SK-N-SH treated with all-trans-retinoic acid at 6 μM for 48 hours (cell line): ENCODE results near the gene CAMKK2.
"Not testable (repeated sequence)": the region's sequence is repeated elsewhere in the genome, so short reads cannot be mapped to it uniquely, and the experiment has no call there.

Experiments
- ATAC-seq: fragments of 200-7000 bp; cut with Tn5 transposase; 3 replicates; pipeline ENCODE4 v1.9.1; 2020; ENCODE audit warnings: mild to moderate bottlenecking, moderate library complexity
- ARNTL ChIP-seq: fragments of 450-650 bp; formaldehyde crosslinking; IDR thresholded peaks from 2 replicates; pipeline ENCODE4 v1.5.0; 2020; ENCODE audit warnings: low read depth, mild to moderate bottlenecking, moderate library complexity, borderline replicate concordance
- CSDC2 ChIP-seq: fragments of 250-450 bp; sonication (Bioruptor Pico); IDR thresholded peaks from 2 replicates; pipeline ENCODE4 v1.5.0; 2020; ENCODE audit warnings: mild to moderate bottlenecking, moderate library complexity
- ISL1 ChIP-seq: fragments of 250-450 bp; sonication (Bioruptor Pico); IDR thresholded peaks from 2 replicates; pipeline ENCODE4 v2.1.2; 2022; ENCODE audit warnings: mild to moderate bottlenecking, moderate library complexity
- OSR1 ChIP-seq: fragments of 250-450 bp; sonication (Bioruptor Pico); IDR thresholded peaks from 2 replicates; pipeline ENCODE4 v1.8.0; 2022; ENCODE audit warnings: moderate library complexity, mild to moderate bottlenecking, inconsistent platforms
- PPARA ChIP-seq: fragments of 250-450 bp; sonication (Bioruptor Pico); IDR thresholded peaks from 2 replicates; pipeline ENCODE4 v1.5.0; 2020; ENCODE audit warnings: mild to moderate bottlenecking, borderline replicate concordance
- RARB ChIP-seq: fragments of 250-450 bp; sonication (Bioruptor Pico); IDR thresholded peaks from 2 replicates; pipeline ENCODE4 v1.8.0; 2021; ENCODE audit warnings: mild to moderate bottlenecking, moderate library complexity
- SNAI2 ChIP-seq: fragments of 250-450 bp; sonication (Bioruptor Pico); IDR thresholded peaks from 2 replicates; pipeline ENCODE4 v1.5.0; 2020; ENCODE audit warnings: mild to moderate bottlenecking, moderate library complexity
- ZFP3 ChIP-seq: fragments of 250-450 bp; sonication (Bioruptor Pico); IDR thresholded peaks from 2 replicates; pipeline ENCODE4 v1.5.0; 2020; ENCODE audit warnings: mild to moderate bottlenecking, moderate library complexity
- ZNF70 ChIP-seq: fragments of 450-650 bp; formaldehyde crosslinking; IDR thresholded peaks from 2 replicates; pipeline ENCODE4 v1.5.0; 2020; ENCODE audit warnings: mild to moderate bottlenecking, moderate library complexity
- TF ChIP-seq, protein P1 (sequence below): fragments of 250-450 bp; sonication (Bioruptor Pico); IDR thresholded peaks from 2 replicates; pipeline ENCODE4 v1.8.0; 2021; ENCODE audit warnings: low read depth, mild to moderate bottlenecking, moderate library complexity, borderline replicate concordance
- TF ChIP-seq, protein P2 (sequence below): fragments of 250-450 bp; sonication (Bioruptor Pico); IDR thresholded peaks from 2 replicates; pipeline ENCODE4 v1.5.1; 2021; ENCODE audit warnings: mild to moderate bottlenecking, moderate library complexity
- TF ChIP-seq, protein P3 (sequence below): fragments of 250-450 bp; sonication (Bioruptor Pico); IDR thresholded peaks from 2 replicates; pipeline ENCODE4 v1.8.0; 2020; ENCODE audit warnings: mild to moderate bottlenecking, moderate library complexity, borderline replicate concordance
- TF ChIP-seq, protein P4 (sequence below): fragments of 250-450 bp; sonication (Bioruptor Pico); IDR thresholded peaks from 2 replicates; pipeline ENCODE4 v1.5.0; 2020; ENCODE audit warnings: mild to moderate bottlenecking, moderate library complexity

Gene CAMKK2

DNA sequence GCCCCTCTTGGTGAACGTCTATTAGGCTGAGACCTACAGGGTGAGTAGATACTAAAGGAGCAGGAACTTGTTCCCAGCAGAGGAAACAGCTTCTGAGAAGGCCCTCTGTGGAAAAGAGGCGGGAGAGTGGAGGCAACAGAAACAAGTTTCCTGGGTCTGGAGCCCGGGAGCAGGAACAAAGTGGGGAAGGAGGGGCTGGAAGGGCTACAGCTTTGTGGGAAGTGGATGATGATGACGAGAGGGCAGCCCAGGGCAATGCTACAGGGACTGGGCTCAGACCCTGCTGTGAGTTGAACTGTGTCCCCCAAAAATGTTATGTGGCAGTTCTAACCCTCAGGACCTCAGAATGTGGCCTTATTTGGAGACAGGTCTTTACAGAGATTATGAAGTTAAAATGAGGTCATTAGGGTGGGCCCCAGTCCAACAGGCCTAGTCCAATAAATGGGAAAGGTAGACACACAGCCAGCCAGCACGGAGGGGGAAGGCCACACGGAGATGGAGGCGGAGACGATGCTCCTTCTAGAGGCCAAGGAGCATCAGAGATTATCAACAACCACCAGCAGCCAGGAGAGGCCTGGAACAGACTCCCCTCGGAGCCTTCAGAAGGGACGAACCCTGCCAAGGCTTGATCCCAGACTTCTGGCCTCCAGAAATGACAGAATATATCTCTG lies 14.3 kb downstream of the CAMKK2 start:
- no peak for ATAC-seq
- TF ChIP-seq, protein P1, sequence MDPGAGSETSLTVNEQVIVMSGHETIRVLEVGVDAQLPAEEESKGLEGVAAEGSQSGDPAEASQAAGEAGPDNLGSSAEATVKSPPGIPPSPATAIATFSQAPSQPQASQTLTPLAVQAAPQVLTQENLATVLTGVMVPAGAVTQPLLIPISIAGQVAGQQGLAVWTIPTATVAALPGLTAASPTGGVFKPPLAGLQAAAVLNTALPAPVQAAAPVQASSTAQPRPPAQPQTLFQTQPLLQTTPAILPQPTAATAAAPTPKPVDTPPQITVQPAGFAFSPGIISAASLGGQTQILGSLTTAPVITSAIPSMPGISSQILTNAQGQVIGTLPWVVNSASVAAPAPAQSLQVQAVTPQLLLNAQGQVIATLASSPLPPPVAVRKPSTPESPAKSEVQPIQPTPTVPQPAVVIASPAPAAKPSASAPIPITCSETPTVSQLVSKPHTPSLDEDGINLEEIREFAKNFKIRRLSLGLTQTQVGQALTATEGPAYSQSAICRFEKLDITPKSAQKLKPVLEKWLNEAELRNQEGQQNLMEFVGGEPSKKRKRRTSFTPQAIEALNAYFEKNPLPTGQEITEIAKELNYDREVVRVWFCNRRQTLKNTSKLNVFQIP (CRISPR knock-in tag), result no peak
- TF ChIP-seq ZNF70 (CRISPR knock-in tag), result no peak
- no peak for TF ChIP-seq ISL1 (CRISPR knock-in tag)
- no peak for TF ChIP-seq SNAI2 (CRISPR knock-in tag)
- TF ChIP-seq PPARA (CRISPR knock-in tag), result no peak
- TF ChIP-seq, protein P2, sequence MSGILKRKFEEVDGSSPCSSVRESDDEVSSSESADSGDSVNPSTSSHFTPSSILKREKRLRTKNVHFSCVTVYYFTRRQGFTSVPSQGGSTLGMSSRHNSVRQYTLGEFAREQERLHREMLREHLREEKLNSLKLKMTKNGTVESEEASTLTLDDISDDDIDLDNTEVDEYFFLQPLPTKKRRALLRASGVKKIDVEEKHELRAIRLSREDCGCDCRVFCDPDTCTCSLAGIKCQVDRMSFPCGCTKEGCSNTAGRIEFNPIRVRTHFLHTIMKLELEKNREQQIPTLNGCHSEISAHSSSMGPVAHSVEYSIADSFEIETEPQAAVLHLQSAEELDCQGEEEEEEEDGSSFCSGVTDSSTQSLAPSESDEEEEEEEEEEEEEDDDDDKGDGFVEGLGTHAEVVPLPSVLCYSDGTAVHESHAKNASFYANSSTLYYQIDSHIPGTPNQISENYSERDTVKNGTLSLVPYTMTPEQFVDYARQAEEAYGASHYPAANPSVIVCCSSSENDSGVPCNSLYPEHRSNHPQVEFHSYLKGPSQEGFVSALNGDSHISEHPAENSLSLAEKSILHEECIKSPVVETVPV, result no peak

DNA sequence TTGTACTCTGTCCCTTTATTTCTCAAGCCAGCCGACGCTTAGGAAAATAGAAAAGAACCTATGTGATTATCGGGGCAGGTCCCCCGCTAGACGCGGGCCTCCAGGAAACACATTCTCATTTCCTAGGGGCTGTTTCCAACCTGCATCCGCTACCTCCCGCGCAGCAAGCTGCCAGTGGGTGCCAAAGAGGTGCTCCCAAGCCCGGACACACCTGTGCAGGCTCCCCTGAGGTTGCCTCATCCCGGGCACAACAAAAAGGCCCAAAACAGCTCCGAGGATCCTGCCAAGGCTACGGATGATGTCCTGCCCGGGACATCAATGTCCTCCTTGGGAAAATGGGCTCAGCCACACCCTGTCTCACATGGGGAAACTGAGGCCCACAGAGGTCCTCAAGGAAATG lies 15.4 kb downstream of the CAMKK2 start:
- ATAC-seq, result not testable (repeated sequence)

DNA sequence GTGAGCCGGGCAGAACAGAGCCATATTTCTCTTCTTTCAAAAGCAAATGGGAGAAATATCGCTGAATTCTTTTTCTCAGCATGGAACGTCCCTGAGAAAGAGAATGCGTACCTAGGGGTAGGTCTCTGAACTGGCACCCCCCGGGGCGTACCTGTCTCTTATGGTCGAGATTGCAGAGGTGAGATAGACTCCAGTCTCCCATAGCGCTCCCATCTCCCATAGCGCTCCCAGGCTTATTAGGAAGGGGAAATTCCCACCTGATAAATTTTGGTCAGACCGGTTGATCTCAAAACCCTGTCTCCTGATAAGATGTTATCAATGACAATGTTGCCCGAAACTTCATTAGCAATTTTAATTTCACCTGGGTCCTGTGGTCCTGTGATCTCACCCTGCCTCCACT lies 16.0 kb downstream of the CAMKK2 start:
- not testable (repeated sequence) for ATAC-seq

DNA sequence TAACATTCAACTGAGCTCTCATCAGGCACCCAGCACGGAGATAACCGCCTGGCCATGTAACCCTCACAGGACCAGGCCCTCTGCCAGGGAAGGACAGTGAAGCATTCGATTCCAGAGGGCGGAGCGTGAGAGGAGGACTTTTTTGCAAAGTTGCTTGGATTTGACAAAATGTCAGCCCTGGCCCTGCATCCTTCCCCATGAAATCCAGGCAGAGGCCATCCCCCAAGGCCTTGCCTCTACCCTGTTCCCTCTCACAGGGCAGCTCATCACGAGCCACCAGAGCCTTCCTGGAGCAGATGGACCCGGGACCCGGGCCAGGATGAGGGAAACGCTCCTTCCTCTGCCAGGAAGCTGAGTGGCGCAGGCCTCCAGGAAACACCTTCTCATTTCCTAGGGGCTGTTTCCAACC lies 17.0 kb downstream of the CAMKK2 start:
- ATAC-seq, result peak; percentile 67

DNA sequence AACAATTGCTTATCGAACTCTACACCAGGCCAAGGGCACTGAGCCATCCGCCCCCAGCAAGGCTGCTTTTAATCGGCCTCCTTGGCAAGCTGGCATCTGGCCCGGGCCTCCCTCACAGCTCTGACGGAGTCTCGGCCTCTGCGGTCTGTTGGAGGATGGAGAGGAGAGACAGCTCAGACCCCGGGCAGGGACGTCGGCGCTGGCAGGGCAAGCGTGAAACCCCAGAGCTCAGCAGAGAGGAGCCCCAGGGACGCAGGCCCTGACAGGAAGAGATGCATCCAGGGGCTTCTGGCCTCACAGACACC lies 17.5 kb downstream of the CAMKK2 start:
- ATAC-seq, result peak; percentile 74
- no peak for TF ChIP-seq ISL1 (CRISPR knock-in tag)
- TF ChIP-seq, protein P3, sequence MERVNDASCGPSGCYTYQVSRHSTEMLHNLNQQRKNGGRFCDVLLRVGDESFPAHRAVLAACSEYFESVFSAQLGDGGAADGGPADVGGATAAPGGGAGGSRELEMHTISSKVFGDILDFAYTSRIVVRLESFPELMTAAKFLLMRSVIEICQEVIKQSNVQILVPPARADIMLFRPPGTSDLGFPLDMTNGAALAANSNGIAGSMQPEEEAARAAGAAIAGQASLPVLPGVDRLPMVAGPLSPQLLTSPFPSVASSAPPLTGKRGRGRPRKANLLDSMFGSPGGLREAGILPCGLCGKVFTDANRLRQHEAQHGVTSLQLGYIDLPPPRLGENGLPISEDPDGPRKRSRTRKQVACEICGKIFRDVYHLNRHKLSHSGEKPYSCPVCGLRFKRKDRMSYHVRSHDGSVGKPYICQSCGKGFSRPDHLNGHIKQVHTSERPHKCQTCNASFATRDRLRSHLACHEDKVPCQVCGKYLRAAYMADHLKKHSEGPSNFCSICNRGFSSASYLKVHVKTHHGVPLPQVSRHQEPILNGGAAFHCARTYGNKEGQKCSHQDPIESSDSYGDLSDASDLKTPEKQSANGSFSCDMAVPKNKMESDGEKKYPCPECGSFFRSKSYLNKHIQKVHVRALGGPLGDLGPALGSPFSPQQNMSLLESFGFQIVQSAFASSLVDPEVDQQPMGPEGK (CRISPR knock-in tag), result no peak
- TF ChIP-seq PPARA (CRISPR knock-in tag), result no peak
- TF ChIP-seq CSDC2, result no peak
- TF ChIP-seq ARNTL (CRISPR knock-in tag), result no peak
- TF ChIP-seq RARB (CRISPR knock-in tag), result no peak
- TF ChIP-seq, protein P1 (CRISPR knock-in tag), result no peak

More for the DNA sequence above, 17.0 kb downstream of the CAMKK2 start:
- no peak for TF ChIP-seq OSR1 (CRISPR knock-in tag)
- TF ChIP-seq SNAI2 (CRISPR knock-in tag), result no peak
- TF ChIP-seq, protein P3 (CRISPR knock-in tag), result no peak
- TF ChIP-seq ZFP3 (CRISPR knock-in tag), result no peak
- TF ChIP-seq, protein P1 (CRISPR knock-in tag), result no peak
- TF ChIP-seq, protein P4, sequence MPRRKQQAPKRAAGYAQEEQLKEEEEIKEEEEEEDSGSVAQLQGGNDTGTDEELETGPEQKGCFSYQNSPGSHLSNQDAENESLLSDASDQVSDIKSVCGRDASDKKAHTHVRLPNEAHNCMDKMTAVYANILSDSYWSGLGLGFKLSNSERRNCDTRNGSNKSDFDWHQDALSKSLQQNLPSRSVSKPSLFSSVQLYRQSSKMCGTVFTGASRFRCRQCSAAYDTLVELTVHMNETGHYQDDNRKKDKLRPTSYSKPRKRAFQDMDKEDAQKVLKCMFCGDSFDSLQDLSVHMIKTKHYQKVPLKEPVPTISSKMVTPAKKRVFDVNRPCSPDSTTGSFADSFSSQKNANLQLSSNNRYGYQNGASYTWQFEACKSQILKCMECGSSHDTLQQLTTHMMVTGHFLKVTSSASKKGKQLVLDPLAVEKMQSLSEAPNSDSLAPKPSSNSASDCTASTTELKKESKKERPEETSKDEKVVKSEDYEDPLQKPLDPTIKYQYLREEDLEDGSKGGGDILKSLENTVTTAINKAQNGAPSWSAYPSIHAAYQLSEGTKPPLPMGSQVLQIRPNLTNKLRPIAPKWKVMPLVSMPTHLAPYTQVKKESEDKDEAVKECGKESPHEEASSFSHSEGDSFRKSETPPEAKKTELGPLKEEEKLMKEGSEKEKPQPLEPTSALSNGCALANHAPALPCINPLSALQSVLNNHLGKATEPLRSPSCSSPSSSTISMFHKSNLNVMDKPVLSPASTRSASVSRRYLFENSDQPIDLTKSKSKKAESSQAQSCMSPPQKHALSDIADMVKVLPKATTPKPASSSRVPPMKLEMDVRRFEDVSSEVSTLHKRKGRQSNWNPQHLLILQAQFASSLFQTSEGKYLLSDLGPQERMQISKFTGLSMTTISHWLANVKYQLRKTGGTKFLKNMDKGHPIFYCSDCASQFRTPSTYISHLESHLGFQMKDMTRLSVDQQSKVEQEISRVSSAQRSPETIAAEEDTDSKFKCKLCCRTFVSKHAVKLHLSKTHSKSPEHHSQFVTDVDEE (CRISPR knock-in tag), result no peak
- TF ChIP-seq PPARA (CRISPR knock-in tag), result no peak
